ENCODE data around the gene RSU1.
A peak's percentile ranks its signal among the peaks of the same experiment; 100 is the strongest.

Gene RSU1

GRCh38 chr10:16787361-16787791 lies 29.8 kb downstream of the RSU1 start:
- H3K27ac ChIP-seq = no peak overlapping the region
- no peaks in the 10 kb centered on the region for H3K27me3 ChIP-seq
- peaks cover 0 to 6% (median 0%) of the 10 kb centered on the region in 3 donors for H3K36me3 ChIP-seq
- DNase-seq = no peak
- no peaks in the 10 kb centered on the region for H3K9me3 ChIP-seq
- no peak for TF ChIP-seq CTCF (IDR thresholded peaks at IDR 0.05)
- intact Hi-C loops (cut with DNase I; ENCODE audit: low total_unique reads) = no loop called here
- no peak overlapping the region for H3K4me3 ChIP-seq
- H3K4me1 ChIP-seq = peaks cover 0 to 24% (median 11%) of the 10 kb centered on the region in 4 donors

GRCh38 chr10:16780338-16780880 lies 36.8 kb downstream of the RSU1 start:
- intact Hi-C loops (cut with DNase I; ENCODE audit: low total_unique reads) = no loop called here
- TF ChIP-seq CTCF (IDR thresholded peaks at IDR 0.05) = no peak
- Histone ChIP-seq H3K4me3 (no peak overlapping the region), H3K36me3 (peaks cover 0 to 33% (median 7%) of the 10 kb centered on the region in 3 donors), H3K27me3 (no peaks in the 10 kb centered on the region), H3K4me1 (peaks cover 0 to 7% (median 0%) of the 10 kb centered on the region in 4 donors), H3K9me3 (no peaks in the 10 kb centered on the region), H3K27ac (no peak overlapping the region)
- no peak for DNase-seq

GRCh38 chr10:16779384-16779915 lies 37.8 kb downstream of the RSU1 start:
- Histone ChIP-seq H3K9me3 (no peaks in the 10 kb centered on the region), H3K27me3 (no peaks in the 10 kb centered on the region), H3K4me3 (no peak overlapping the region), H3K27ac (no peak overlapping the region), H3K4me1 (peaks cover 0 to 7% (median 0%) of the 10 kb centered on the region in 4 donors), H3K36me3 (peaks cover 0 to 33% (median 7%) of the 10 kb centered on the region in 3 donors)
- TF ChIP-seq CTCF (IDR thresholded peaks at IDR 0.05) = no peak
- DNase-seq = no peak
- intact Hi-C loops (cut with DNase I; ENCODE audit: low total_unique reads) = no loop called here

- peak; percentile 72 to 76 for TF ChIP-seq CTCF (IDR thresholded peaks at IDR 0.05)
- Histone ChIP-seq H3K27me3 (no peaks in the 10 kb centered on the region), H3K4me3 (no peak overlapping the region), H3K9me3 (no peaks in the 10 kb centered on the region), H3K36me3 (peaks cover 0 to 33% (median 7%) of the 10 kb centered on the region in 3 donors), H3K27ac (peak overlapping the region; percentile 34 to 42), H3K4me1 (peaks cover 0 to 7% (median 0%) of the 10 kb centered on the region in 4 donors)
- no peak for DNase-seq
- intact Hi-C loops (cut with DNase I; ENCODE audit: low total_unique reads) = no loop called here
Measured at GRCh38 chr10:16777473-16778370, 39.5 kb downstream of the RSU1 start.

- no peak for TF ChIP-seq CTCF (IDR thresholded peaks at IDR 0.05)
- intact Hi-C loops (cut with DNase I; ENCODE audit: low total_unique reads) = no loop called here
Measured at GRCh38 chr10:16776896-16777295, 40.3 kb downstream of the RSU1 start.

More at GRCh38 chr10:16776896-16777295, 40.3 kb downstream of the RSU1 start:
- H3K4me3 ChIP-seq = no peak overlapping the region
- H3K27me3 ChIP-seq = no peaks in the 10 kb centered on the region
- DNase-seq = no peak
- peak overlapping the region in 1 of 2 donors; percentile 42 for H3K27ac ChIP-seq
- peaks cover 0 to 7% (median 0%) of the 10 kb centered on the region in 4 donors for H3K4me1 ChIP-seq
- H3K9me3 ChIP-seq = no peaks in the 10 kb centered on the region
- H3K36me3 ChIP-seq = peaks cover 0 to 33% (median 7%) of the 10 kb centered on the region in 3 donors

All from tibial artery (tissue), 4 donors.